NCI-H1417 (cell line): Measurements from ENCODE around the gene CLIP3.
"Not testable (repeated sequence)": the region's sequence is repeated elsewhere in the genome, so short reads cannot be mapped to it uniquely, and the experiment has no call there.

Experiments
- DNase-seq, 3 experiments: peaks; one replicate each; lab custom pipeline; 2025; lab: John Stamatoyannopoulos, UW

The CLIP3 gene, protein sequence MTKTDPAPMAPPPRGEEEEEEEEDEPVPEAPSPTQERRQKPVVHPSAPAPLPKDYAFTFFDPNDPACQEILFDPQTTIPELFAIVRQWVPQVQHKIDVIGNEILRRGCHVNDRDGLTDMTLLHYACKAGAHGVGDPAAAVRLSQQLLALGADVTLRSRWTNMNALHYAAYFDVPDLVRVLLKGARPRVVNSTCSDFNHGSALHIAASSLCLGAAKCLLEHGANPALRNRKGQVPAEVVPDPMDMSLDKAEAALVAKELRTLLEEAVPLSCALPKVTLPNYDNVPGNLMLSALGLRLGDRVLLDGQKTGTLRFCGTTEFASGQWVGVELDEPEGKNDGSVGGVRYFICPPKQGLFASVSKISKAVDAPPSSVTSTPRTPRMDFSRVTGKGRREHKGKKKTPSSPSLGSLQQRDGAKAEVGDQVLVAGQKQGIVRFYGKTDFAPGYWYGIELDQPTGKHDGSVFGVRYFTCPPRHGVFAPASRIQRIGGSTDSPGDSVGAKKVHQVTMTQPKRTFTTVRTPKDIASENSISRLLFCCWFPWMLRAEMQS

DNA sequence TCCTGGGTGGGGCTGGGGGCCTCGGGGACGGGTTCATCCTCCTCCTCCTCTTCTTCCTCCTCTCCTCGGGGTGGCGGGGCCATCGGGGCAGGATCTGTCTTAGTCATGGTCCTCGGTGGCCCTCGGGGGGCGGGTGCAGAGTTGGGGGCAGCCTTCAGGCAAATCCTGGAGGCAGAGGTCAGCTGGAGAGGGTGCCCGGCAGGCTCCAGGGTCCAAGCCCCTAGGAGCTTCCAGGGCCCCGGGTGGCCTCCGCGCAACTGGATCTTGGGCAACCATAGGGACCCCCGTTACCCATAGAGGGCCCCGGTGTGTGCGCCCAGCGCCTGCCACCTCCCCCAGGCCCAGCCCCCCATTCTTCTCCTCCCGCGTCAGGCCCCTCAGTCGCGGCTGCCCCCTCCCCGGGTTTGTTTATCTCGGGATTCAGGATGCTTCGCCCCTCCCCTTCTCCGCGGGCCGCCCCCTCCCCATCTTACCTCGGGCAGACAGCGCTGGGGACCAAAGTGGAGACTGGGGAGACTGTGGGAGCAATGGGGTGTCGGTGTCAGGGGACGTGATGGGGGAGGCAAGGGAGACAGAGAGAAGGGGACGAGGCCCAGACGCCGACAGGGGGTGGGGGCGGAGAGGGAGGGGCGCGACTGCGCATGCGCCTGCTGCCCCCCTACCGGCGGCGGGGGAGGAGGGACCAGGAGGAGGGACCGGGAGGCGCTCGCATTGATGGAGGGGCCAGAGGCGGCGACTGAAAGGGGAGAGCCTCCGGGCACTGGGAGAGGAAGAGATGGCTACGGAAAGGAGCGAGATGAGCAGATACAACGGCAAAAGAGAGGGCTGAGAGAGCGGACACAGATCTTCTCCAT, at the start of gene CLIP3:
Gene CLIP3, minus strand, starts transcription at position 623 of the 854 bp plus-strand sequence. Its CDS starts 516 bp downstream, at position 107.
- peak; percentile 64 to 84 (median 75) for DNase-seq

GRCh38 chr19:36081894-36082293, 49.2 kb upstream of the CLIP3 start:
- no peak for DNase-seq

GRCh38 chr19:36081385-36081784, 48.7 kb upstream of the CLIP3 start:
- DNase-seq = no peak

- DNase-seq = no peak
Observed at GRCh38 chr19:36079389-36079945, 46.8 kb upstream of the CLIP3 start.

- DNase-seq = no peak
Observed at GRCh38 chr19:36073121-36073876, 40.6 kb upstream of the CLIP3 start.

GRCh38 chr19:36072081-36072480, 39.4 kb upstream of the CLIP3 start:
- no peak for DNase-seq

- DNase-seq = not testable (repeated sequence)
Observed at GRCh38 chr19:36068810-36069499, 36.3 kb upstream of the CLIP3 start.

DNA sequence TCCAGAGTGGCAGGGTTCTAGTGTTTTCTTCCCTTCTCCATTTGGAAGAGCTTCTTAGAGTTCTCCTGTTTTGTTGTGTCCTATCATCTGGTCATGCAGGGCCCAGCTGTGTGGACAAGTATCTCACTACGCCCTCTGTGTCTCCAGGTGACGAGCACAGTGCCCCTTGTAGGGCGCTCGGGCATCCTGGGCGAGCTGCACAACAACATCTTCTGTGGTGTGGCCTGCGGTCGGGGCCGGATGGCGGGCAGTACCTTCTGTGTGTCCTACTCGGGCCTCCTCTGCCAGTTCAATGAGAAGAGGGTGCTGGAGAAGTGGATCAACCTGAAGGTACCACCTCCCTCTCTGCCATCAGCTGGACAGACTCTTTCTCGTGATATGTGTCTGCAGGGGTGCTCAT, 35.0 kb upstream of the CLIP3 start:
- DNase-seq = no peak

GRCh38 chr19:36064826-36065225, 32.2 kb upstream of the CLIP3 start:
- DNase-seq = no peak

GRCh38 chr19:36061367-36061766, 28.7 kb upstream of the CLIP3 start:
- DNase-seq = no peak

DNA sequence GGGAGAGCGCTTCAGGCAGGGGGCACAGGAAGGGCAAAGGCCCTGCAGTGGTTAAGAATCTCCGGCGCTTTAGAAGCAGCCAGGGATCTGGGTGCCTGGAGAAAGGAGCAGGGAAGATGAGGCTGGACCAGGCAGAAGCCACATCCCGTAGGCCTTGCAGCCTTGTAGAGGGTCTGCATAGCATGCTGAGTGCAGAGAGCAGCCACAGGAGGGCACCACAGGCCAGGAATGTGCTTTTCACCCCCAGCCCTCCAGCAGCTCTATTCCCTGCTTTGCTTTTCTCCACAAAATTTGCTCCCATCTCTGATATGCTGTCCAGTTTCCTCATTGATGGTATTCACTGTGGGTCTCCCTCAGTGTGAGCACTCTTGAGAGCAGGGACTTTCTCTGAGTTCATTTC, 27.8 kb upstream of the CLIP3 start:
- no peak for DNase-seq

DNA sequence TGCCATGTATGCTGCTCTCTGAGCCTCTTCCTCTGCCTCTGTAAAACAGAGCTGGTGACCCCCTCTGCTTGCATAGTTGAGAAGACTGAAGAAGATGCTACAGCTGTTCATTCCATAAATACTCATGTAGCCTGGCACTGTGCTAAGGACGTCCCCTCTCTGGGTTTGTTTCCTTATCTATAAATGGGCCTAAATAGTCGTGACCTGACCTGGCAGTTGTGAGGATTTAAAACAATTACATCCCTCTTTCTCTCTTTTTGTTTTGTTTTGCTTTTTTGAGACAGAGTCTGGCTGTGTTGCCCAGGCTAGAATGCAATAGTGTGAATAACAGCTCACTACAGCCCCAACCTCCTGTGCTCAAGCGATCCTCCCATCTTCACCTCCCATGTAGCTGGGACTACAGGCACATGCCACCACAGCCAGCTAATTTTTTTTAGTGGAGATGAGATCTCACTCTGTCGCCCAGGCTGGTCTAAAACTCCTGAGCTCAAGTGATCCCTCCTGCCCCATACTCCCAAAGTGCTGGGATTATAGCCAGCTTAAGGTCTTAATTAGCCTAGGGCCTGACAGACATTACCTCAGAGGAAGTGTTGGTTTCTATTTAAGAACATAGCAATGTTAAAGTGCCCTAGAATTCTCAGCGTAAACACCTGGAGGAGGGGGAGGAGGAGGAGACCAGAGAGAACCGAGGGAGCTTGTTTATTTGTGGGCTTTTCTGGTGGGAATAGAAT, 26.7 kb upstream of the CLIP3 start:
- no peak for DNase-seq

- DNase-seq = no peak
Observed at GRCh38 chr19:36058481-36059179, 26.0 kb upstream of the CLIP3 start.

- DNase-seq = peak; percentile 97 to 98 (median 98)
Observed at GRCh38 chr19:36054733-36055686, 22.3 kb upstream of the CLIP3 start, which contains the start of gene WDR62. Gene WDR62 (plus strand): TSS chr19:36054897. CDS start chr19:36054972, 75 bp downstream.

GRCh38 chr19:36054119-36054732, 21.6 kb upstream of the CLIP3 start, which contains the start of gene THAP8:
Gene THAP8 (minus strand): TSS chr19:36054285. CDS start chr19:36054217, 68 bp downstream.
- DNase-seq = peak; percentile 98 to 99 (median 99)

GRCh38 chr19:36051637-36052036, 19.0 kb upstream of the CLIP3 start:
- DNase-seq = peak in 1 of 3 experiments; percentile 40

DNA sequence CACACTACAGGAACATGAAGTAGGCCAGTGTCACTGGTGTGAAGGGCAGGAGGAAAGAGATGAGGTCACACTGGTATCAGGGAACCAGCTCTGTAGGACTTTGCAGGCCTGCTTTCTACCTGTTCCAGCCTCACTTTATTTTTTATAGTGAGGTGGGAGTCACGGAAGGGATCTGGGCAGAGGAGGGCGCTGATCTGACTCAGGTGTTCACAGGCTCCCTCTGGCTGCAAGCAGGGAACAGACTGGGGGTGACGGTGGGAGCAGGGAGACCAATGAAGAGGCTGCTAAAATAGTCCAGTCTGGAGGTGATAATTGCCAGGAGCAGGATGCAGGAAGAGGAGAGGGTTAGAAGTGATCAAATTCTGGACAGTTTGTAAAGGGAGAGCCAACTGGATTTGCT, 18.6 kb upstream of the CLIP3 start:
- no peak for DNase-seq
